ACC112 (cell line): ENCODE measurements around the gene CCR8.

Experiments used
- H2AFZ ChIP-seq: fragments of 200-600 bp; sonication (generic); one replicate; pipeline ENCODE4 v1.6.0; 2017; ENCODE audit warnings: antibody characterized with exemption, low read length; ENCODE audit not compliant: unreplicated experiment
- H3K27ac ChIP-seq: fragments of 200-600 bp; sonication (generic); 2 replicates; pipeline ENCODE4 v1.5.1; 2014; ENCODE audit warnings: low read depth, mild to moderate bottlenecking, antibody characterized with exemption, low read length, moderate library complexity
- H3K27me3 ChIP-seq: fragments of 200-600 bp; sonication (generic); 2 replicates; pipeline ENCODE4 v1.6.1; 2014; ENCODE audit warnings: mild to moderate bottlenecking, antibody characterized with exemption, low read length, moderate library complexity, mixed read lengths; ENCODE audit not compliant: insufficient read depth
- H3K36me3 ChIP-seq: fragments of 200-600 bp; sonication (generic); 2 replicates; pipeline ENCODE4 v1.6.1; 2016; ENCODE audit warnings: mild to moderate bottlenecking, antibody characterized with exemption, low read length, moderate library complexity, mixed read lengths; ENCODE audit not compliant: insufficient read depth
- H3K4me1 ChIP-seq: fragments of 200-600 bp; sonication (generic); one replicate; pipeline ENCODE4 v1.6.1; 2016; ENCODE audit warnings: low read length, mixed read lengths; ENCODE audit not compliant: insufficient read depth, unreplicated experiment, control insufficient read depth
- H3K4me3 ChIP-seq: fragments of 200-600 bp; sonication (generic); 2 replicates; pipeline ENCODE4 v1.5.1; 2014; ENCODE audit warnings: mild to moderate bottlenecking, low read depth, low read length
- H3K79me2 ChIP-seq: fragments of 200-600 bp; sonication (generic); one replicate; pipeline ENCODE4 v1.6.0; 2016; ENCODE audit warnings: low read length; ENCODE audit not compliant: control insufficient read depth, unreplicated experiment, insufficient read depth

CCR8 gene

DNA sequence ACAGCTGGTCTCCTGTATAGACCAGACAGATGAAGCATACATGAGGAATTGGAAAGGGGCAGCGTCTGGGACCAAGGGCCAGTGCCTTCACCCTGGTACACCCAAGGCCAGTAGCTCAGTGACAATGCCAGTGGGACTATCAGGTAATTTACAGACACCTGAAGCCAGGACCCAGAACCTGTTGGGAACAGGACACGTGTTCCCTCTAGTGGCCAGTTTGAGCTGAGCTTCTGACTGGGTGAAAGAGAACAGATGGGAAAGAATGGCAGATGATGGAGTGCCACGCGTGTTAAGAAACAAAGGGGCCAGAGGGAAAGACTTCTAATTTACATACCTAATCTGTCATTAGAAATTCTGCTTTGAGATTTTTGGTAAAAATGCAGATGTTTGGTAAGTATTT lies 48.6 kb downstream of the CCR8 start:
- Histone ChIP-seq H3K27me3 (peaks cover 11% of the 10 kb centered on the region), H3K27ac (no peak overlapping the region), H2AFZ (no peak overlapping the region), H3K79me2 (no peaks in the 10 kb centered on the region), H3K4me3 (no peak overlapping the region), H3K4me1 (peaks cover 8% of the 10 kb centered on the region), H3K36me3 (no peaks in the 10 kb centered on the region)

DNA sequence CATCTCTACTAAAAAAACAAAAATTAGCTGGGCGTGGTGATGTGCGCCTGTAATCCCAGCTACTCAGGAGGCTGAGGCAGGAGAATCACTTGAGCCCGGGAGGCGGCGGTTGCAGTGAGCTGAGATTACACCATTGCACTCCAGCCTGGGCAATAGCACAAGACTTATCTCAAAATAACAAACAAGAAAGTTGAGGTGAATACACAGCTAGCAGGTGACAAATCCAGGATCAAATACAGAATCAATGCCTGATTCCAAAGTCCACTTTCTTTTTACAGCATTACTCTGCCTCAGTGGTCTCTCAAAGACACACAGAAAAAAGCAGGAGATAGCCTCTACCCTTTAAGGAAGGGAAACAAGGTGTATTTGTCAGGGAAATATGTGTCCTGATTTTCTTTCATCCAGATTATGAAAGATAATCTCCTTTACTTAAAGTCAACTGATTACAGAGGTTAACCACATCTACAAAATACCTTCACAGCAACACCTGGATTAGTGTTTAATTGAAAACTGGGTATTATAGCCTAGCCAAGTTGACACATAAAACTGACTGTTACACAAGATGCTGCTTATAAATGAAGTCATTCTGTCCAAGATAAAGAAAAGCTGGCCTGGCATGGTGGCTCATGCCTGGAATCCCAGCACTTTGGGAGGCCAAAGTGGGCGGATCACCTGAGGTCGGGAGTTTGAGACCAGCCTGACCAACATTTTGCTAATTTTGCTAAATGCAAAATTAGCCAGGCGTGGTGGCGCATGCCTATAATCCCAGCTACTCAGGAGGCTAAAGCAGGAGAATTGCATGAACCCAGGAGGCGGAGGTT lies 49.7 kb downstream of the CCR8 start:
- Histone ChIP-seq H3K4me1 (peaks cover 8% of the 10 kb centered on the region), H2AFZ (no peak overlapping the region), H3K79me2 (no peaks in the 10 kb centered on the region), H3K4me3 (no peak overlapping the region), H3K27ac (no peak overlapping the region), H3K36me3 (no peaks in the 10 kb centered on the region), H3K27me3 (peaks cover 8% of the 10 kb centered on the region)

DNA sequence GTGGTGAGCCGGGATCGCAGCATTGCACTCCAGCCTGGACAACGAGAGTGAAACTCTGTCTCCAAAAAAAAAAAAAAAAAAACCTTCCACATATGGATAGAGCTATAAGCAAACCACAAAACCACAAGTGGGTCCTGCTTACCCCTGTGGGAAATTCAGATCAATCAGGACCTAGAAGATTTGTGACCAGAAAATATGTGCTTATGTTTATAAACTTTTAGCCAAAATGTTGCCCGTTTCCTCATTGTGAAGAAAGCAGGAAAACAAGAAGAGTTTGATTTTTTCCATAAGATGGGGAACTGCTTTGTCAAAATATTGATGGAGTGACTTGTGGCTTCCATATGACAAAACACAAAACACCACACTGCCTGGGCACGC lies 50.3 kb downstream of the CCR8 start:
- no peak overlapping the region for H2AFZ ChIP-seq

GRCh38 chr3:39381432-39381831 lies 51.9 kb downstream of the CCR8 start:
- H3K4me3 ChIP-seq, result no peak overlapping the region
- H3K79me2 ChIP-seq, result peaks cover 22% of the 10 kb centered on the region
- no peak overlapping the region for H2AFZ ChIP-seq
- no peaks in the 10 kb centered on the region for H3K36me3 ChIP-seq
- H3K27me3 ChIP-seq, result no peaks in the 10 kb centered on the region
- H3K27ac ChIP-seq, result no peak overlapping the region
- H3K4me1 ChIP-seq, result peaks cover 17% of the 10 kb centered on the region

More for the DNA sequence above, 50.3 kb downstream of the CCR8 start:
- Histone ChIP-seq H3K4me3 (no peak overlapping the region), H3K27me3 (peaks cover 4% of the 10 kb centered on the region), H3K79me2 (peaks cover 5% of the 10 kb centered on the region), H3K36me3 (no peaks in the 10 kb centered on the region), H3K27ac (no peak overlapping the region), H3K4me1 (peaks cover 8% of the 10 kb centered on the region)
